GM12878 (cell line): ENCODE measurements around the gene GON4L. TPM values are rescaled to one million over a fixed set of nuclear protein-coding genes. Genes with fewer than 3 reads are reported as not detected.

Experiments used
- ATAC-seq: fragments of 200-7000 bp; cut with Tn5 transposase; 3 replicates; pipeline ENCODE4 v1.9.1; 2020; ENCODE audit warnings: mild to moderate bottlenecking, moderate library complexity
- BruUV-seq: library from RNA; stranded (reverse); fragments of 400-500 nt; replicated peaks from 2 replicates; lab custom pipeline; 2021; lab: Mats Ljungman, UMichigan
- CTCF ChIA-PET: fragments of 300-600 bp; sonication (Branson Sonifier 250); formaldehyde crosslinking; extraction: SDS; loops from one replicate; lab custom pipeline; 2021; ENCODE audit warnings: inconsistent platforms; lab: Yijun Ruan, JAX
- POLR2A ChIA-PET: fragments of 350-600 bp; formaldehyde crosslinking; extraction: SDS; loops from one replicate; lab custom pipeline; 2021; ENCODE audit warnings: inconsistent platforms; lab: Charles Lee
- RAD21 ChIA-PET: fragments of 300-600 bp; sonication (Branson Sonifier 250); formaldehyde crosslinking; loops from one replicate; lab custom pipeline; 2023; ENCODE audit warnings: antibody characterized with exemption; ENCODE audit not compliant: unreplicated experiment; lab: Charles Lee
- SMC1A ChIA-PET: fragments of 300-600 bp; sonication (Branson Sonifier 250); formaldehyde crosslinking; loops from one replicate; lab custom pipeline; 2023; ENCODE audit not compliant: unreplicated experiment, uncharacterized antibody; lab: Charles Lee
- DNase-seq: peaks from one replicate; pipeline ENCODE4 v3.0.0-alpha.2; 2011; ENCODE audit warnings: low read depth, low spot score
- FAIRE-seq: peaks from 3 replicates; lab custom pipeline; 2011; peaks lifted over from hg19 to GRCh38; lab: Jason Lieb, UNC
- H2AFZ ChIP-seq: 2 replicates; pipeline ENCODE4 v1.6.0; 2011; ENCODE audit warnings: low read depth, low read length, control low read depth; ENCODE audit not compliant: control insufficient read depth
- H3K27ac ChIP-seq: 2 replicates; pipeline ENCODE4 v1.5.1; 2011; ENCODE audit warnings: control low read depth; ENCODE audit not compliant: control insufficient read depth, insufficient read depth
- H3K27me3 ChIP-seq, 2 experiments: replicated peaks in 1 of 2; 2 replicates each; pipeline versions ENCODE4 v1.6.0 to v1.6.1; 2011; ENCODE audit warnings: low read length in 1 of 2; ENCODE audit not compliant: control insufficient read depth in 2 of 2, insufficient read depth in 2 of 2
- H3K36me3 ChIP-seq, 2 experiments: 2 replicates each; pipeline ENCODE4 v1.5.1; 2011; ENCODE audit warnings: low read length in 1 of 2; ENCODE audit not compliant: control insufficient read depth in 2 of 2, insufficient read depth in 2 of 2
- H3K4me1 ChIP-seq: 2 replicates; pipeline ENCODE4 v1.6.1; 2011; ENCODE audit warnings: mild to moderate bottlenecking, low read length, moderate library complexity, mixed read lengths; ENCODE audit not compliant: control insufficient read depth, insufficient read depth
- H3K4me2 ChIP-seq: 2 replicates; pipeline ENCODE4 v1.6.0; 2011; ENCODE audit warnings: control low read depth; ENCODE audit not compliant: control insufficient read depth, insufficient read depth
- H3K4me3 ChIP-seq: fragments of 200-600 bp; sonication (generic); 2 replicates; pipeline ENCODE4 v1.5.1; 2016
- H3K79me2 ChIP-seq: 2 replicates; pipeline ENCODE4 v1.6.0; 2011; ENCODE audit warnings: low read length; ENCODE audit not compliant: control insufficient read depth, insufficient read depth
- H3K9ac ChIP-seq: 2 replicates; pipeline ENCODE4 v1.8.0; 2011; ENCODE audit warnings: low read length, control low read depth, mixed read lengths; ENCODE audit not compliant: control insufficient read depth, insufficient read depth
- H3K9me3 ChIP-seq: replicated peaks from 3 replicates; pipeline ENCODE4 v1.5.1; 2011; ENCODE audit warnings: mild to moderate bottlenecking, low read length; ENCODE audit not compliant: control insufficient read depth, insufficient read depth
- H4K20me1 ChIP-seq: 2 replicates; pipeline ENCODE4 v1.6.0; 2011; ENCODE audit not compliant: control insufficient read depth, insufficient read depth
- ASH2L ChIP-seq: fragments of 300-600, 200-600 bp; sonication (generic); IDR thresholded peaks from 2 replicates; pipeline ENCODE4 v1.6.1; 2017; ENCODE audit warnings: low read depth, mild to moderate bottlenecking, borderline replicate concordance
- CBFB ChIP-seq: IDR thresholded peaks from 2 replicates; pipeline ENCODE4 v1.6.1; 2016; ENCODE audit warnings: antibody characterized with exemption, low read depth
- CHD1 ChIP-seq: IDR thresholded peaks from 2 replicates; pipeline ENCODE4 v1.6.1; 2012; ENCODE audit warnings: low read depth, low read length, improper control_type of control experiment
- ESRRA ChIP-seq: IDR thresholded peaks from 2 replicates; pipeline ENCODE4 v1.6.1; 2012; ENCODE audit warnings: mild to moderate bottlenecking, low read length, improper control_type of control experiment
- HCFC1 ChIP-seq: fragments of 150-350 bp; IDR thresholded peaks from 2 replicates; pipeline ENCODE4 v1.6.1; 2014; ENCODE audit warnings: low read length
- HDAC2 ChIP-seq: fragments of 200-600 bp; sonication (generic); IDR thresholded peaks from 2 replicates; pipeline ENCODE4 v1.6.1; 2017
- MEF2A ChIP-seq: IDR thresholded peaks from 2 replicates; pipeline ENCODE4 v1.6.1; 2011; ENCODE audit warnings: low read depth, mild to moderate bottlenecking, low read length, moderate library complexity; ENCODE audit not compliant: insufficient read depth
- NRF1 ChIP-seq: conservative IDR thresholded peaks from 2 replicates; pipeline ENCODE4 v1.6.1; 2011; ENCODE audit warnings: mild to moderate bottlenecking, low read depth, low read length, improper control_type of control experiment
- PRDM15 ChIP-seq: fragments of 450-650 bp; formaldehyde crosslinking; IDR thresholded peaks from 2 replicates; pipeline ENCODE4 v1.4.0; 2020; ENCODE audit warnings: mild to moderate bottlenecking, moderate library complexity
- RELB ChIP-seq: fragments of 450-650 bp; IDR thresholded peaks from 2 replicates; pipeline ENCODE4 v1.6.1; 2017; ENCODE audit warnings: low read depth, mild to moderate bottlenecking, moderate library complexity
- REST ChIP-seq: IDR thresholded peaks from 2 replicates; pipeline ENCODE4 v1.6.1; 2012; ENCODE audit warnings: mild to moderate bottlenecking, low read depth, low read length
- TAF1 ChIP-seq: IDR thresholded peaks from 2 replicates; pipeline ENCODE4 v1.6.1; 2011; ENCODE audit warnings: mild to moderate bottlenecking, low read depth, low read length, borderline replicate concordance
- TCF12 ChIP-seq: IDR thresholded peaks from 2 replicates; pipeline ENCODE4 v1.6.1; 2011; ENCODE audit warnings: low read depth, mild to moderate bottlenecking, low read length
- WRNIP1 ChIP-seq: IDR thresholded peaks from 2 replicates; pipeline ENCODE4 v1.6.1; 2011; ENCODE audit warnings: low read depth, low read length, improper control_type of control experiment, borderline replicate concordance
- ZNF24 ChIP-seq: fragments of 450-650 bp; IDR thresholded peaks from 2 replicates; pipeline ENCODE4 v1.6.1; 2017; ENCODE audit warnings: antibody characterized with exemption, mild to moderate bottlenecking
- ZNF274 ChIP-seq: IDR thresholded peaks from one replicate; pipeline ENCODE4 v1.8.0; 2011; ENCODE audit not compliant: insufficient read length, insufficient read depth
- WGBS: methylation state at CpG from one replicate; pipeline ENCODE4 v1.1.6; 2016; ENCODE audit warnings: low lambda C conversion rate; ENCODE audit not compliant: insufficient replicate concordance, insufficient coverage; ENCODE audit errors: missing lambda C conversion rate; 5-methylcytosine and 5-hydroxymethylcytosine counted together
- in situ Hi-C: fragments of 300-500 bp; cut with MboI; formaldehyde crosslinking; loops from 9 replicates; pipeline ENCODE4 v1.14.3; 2018; ENCODE audit warnings: mixed read lengths
- intact Hi-C: fragments of 100-400 bp; cut with micrococcal nuclease; formaldehyde crosslinking; loops from one replicate; pipeline ENCODE4 v1.14.2; 2022; ENCODE audit not compliant: unreplicated experiment
- polyA plus RNA-seq, 11 experiments: library from polyadenylated mRNA; depleted of rRNA in 4 of 11; unstranded in 6 of 11; stranded (reverse) in 5 of 11; fragments of >200 nt; fragmentation: Nextera tagmentation in 4 of 11; fragmentation: Illumina TruSeq in 1 of 11; extraction: Ambion mirVana in 4 of 11; extraction: Trizol in 1 of 11; gene quantifications; 1 replicate in 1 of 11; 2 replicates in 10 of 11; pipeline versions ENCODE4 v1.2.1 to v1.2.3, GENCODE V29; 2011 to 2016; ENCODE audit warnings: inconsistent platforms in 2 of 11, missing spikeins in 2 of 11, low read depth in 1 of 11
- total RNA-seq, 4 experiments: library from RNA; depleted of rRNA in 3 of 4; stranded (reverse); fragments of >200 nt in 3 of 4; fragmentation: Illumina TruSeq in 1 of 4; extraction: Trizol in 1 of 4; gene quantifications; 2 replicates each; pipeline versions ENCODE4 v1.2.1 to v1.2.3, GENCODE V29; 2013 to 2021

The GON4L gene
- total and polyA plus RNA-seq, 10 of the 15 experiments (the other 5 are each of a cell fraction or from before 2014, with no cell fraction given): 17.7 to 40.7 (median 28.0) TPM

GRCh38 chr1:155900161-155900560 lies 43.1 kb upstream of the GON4L start (continued):
- TF ChIP-seq PRDM15 (CRISPR knock-in tag): no peak
- no peak for TF ChIP-seq HDAC2
- TF ChIP-seq NRF1: no peak
- no peak for TF ChIP-seq HCFC1
- TF ChIP-seq MEF2A: no peak
- no peak for TF ChIP-seq CBFB

- no peak overlapping the region for H3K27ac ChIP-seq
- TF ChIP-seq ASH2L (no peak), ESRRA (no peak), RELB (no peak), REST (no peak), WRNIP1 (no peak), CHD1 (no peak), TCF12 (no peak), ZNF24 (no peak), MEF2A (no peak), ZNF274 (no peak), TAF1 (no peak)
Measured at GRCh38 chr1:155899683-155900082, 42.7 kb upstream of the GON4L start.

More at GRCh38 chr1:155899683-155900082, 42.7 kb upstream of the GON4L start:
- H3K4me1 ChIP-seq: no peaks in the 10 kb centered on the region
- POLR2A ChIA-PET: interaction anchor here (0.7 to 1.8 kb wide), 2 partner anchors 10 to 117 kb away, joined by 4 to 5 read pairs; no protein-coding TSS in a partner anchor
- no peaks in the 10 kb centered on the region for H4K20me1 ChIP-seq
- no peak overlapping the region for H3K9ac ChIP-seq
- no peaks in the 10 kb centered on the region for H3K9me3 ChIP-seq
- BruUV-seq: TSS peak; percentile 58
- WGBS: 98% methylated on average over 2 of the region's 2 CpGs
- SMC1A ChIA-PET: interaction anchor here (0.8 to 1.8 kb wide), 4 partner anchors 16 to 166 kb away, joined by 3 to 6 read pairs (median 4); no protein-coding TSS in a partner anchor
- no peaks in the 10 kb centered on the region for H3K79me2 ChIP-seq
- intact Hi-C loops: no loop called here
- no peak overlapping the region for H3K4me2 ChIP-seq
- no peak overlapping the region for H3K4me3 ChIP-seq
- FAIRE-seq (no peak), DNase-seq (no peak), ATAC-seq (no peak)
- in situ Hi-C loops: no loop called here
- H2AFZ ChIP-seq: no peak overlapping the region
- RAD21 ChIA-PET: interaction anchor here (2.1 kb wide), 2 partner anchors 17 to 39 kb away, joined by 5 to 6 read pairs; no protein-coding TSS in a partner anchor
- no peaks in the 10 kb centered on the region for H3K27me3 ChIP-seq
- CTCF ChIA-PET: interaction anchor here (1.3 to 1.9 kb wide), 3 partner anchors 17 to 166 kb away, joined by 3 to 8 read pairs (median 7); no protein-coding TSS in a partner anchor
- H3K36me3 ChIP-seq: peaks cover 6 to 24% of the 10 kb centered on the region in 2 experiments
